ENCODE data around the gene PALLD. TPM values are rescaled to one million over a fixed set of nuclear protein-coding genes. Genes with fewer than 3 reads are reported as not detected.

The PALLD gene
- total and polyA plus RNA-seq, 2 donors = 441 to 760 TPM

- Histone ChIP-seq H3K27ac (ENCODE audit: low read depth) (no peak overlapping the region), H3K36me3 (ENCODE audit: insufficient read depth) (no peaks in the 10 kb centered on the region), H3K4me1 (ENCODE audit: insufficient read depth) (no peaks in the 10 kb centered on the region), H3K4me3 (ENCODE audit: low read depth, low read length) (no peak overlapping the region)
- WGBS = 84% methylated on average over 4 of the region's 4 CpGs
- DNase-seq (ENCODE audit: extremely low spot score) = no peak
Measured at GRCh38 chr4:168609369-168609768, 112.5 kb downstream of the PALLD start.

- no peak for DNase-seq (ENCODE audit: extremely low spot score)
- WGBS = 61% methylated on average over 6 of the region's 6 CpGs
- Histone ChIP-seq H3K4me1 (ENCODE audit: insufficient read depth) (no peaks in the 10 kb centered on the region), H3K27ac (ENCODE audit: low read depth) (no peak overlapping the region), H3K4me3 (ENCODE audit: low read depth, low read length) (no peak overlapping the region), H3K36me3 (ENCODE audit: insufficient read depth) (no peaks in the 10 kb centered on the region)
Measured at GRCh38 chr4:168610911-168611530, 114.2 kb downstream of the PALLD start.

DNA sequence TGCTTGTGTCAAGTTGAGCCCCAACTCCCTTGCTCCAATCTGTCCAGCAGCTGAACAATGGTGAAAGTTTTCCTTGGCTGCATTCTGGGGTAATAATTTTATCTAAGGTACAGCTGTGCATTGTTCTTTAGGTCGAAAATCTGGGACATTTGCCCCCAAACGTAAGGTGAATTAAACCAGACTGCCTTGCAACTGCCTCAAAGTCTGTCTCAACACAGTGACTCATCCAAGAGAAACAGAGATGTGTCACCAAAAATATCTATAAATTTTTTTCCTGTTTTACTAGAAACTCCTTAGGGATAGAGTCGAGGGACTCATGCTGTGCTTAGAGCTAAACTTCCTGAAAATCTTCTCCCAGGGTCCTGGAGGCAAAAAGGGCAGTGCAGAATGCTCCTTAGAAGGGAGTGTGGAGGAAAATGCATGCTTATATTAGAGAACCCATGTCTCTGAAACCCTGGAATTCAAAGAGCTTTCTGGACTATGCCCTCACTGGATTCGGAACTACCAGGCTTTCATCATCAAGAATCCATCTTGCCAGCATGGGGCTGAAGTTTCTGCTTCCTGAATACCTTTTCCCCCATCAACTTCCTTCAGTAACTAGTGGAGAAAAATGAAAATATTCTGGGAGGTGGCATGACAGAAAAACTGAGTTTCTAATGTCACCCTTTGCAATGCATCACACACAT is 115.7 kb downstream of the PALLD start:
- Histone ChIP-seq H3K4me1 (ENCODE audit: insufficient read depth) (no peaks in the 10 kb centered on the region), H3K4me3 (ENCODE audit: low read depth, low read length) (no peak overlapping the region), H3K27ac (ENCODE audit: low read depth) (no peak overlapping the region), H3K36me3 (ENCODE audit: insufficient read depth) (no peaks in the 10 kb centered on the region)
- 57% methylated on average over 4 of the region's 4 CpGs for WGBS
- DNase-seq (ENCODE audit: extremely low spot score) = no peak

DNA sequence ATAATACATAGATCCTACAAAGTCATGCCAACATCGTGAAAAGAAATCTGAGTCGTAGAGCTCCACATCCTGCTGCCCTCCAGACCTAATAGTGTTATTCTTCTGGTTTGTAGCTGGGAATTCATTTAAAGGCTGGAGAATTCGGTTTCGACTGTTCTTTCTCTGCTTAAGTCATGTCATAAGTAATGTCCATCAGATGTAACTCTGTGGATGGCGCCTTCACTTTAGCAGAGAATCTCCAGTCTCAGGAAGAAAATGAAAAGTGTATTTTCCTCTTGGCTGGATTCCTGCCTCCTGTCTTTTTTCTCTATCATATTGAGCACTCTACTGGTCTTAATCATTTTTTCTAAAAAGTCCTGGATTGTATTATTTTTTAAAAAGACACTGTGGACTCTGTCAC is 117.0 kb downstream of the PALLD start:
- H3K36me3 ChIP-seq (ENCODE audit: insufficient read depth) = no peaks in the 10 kb centered on the region
- H3K27ac ChIP-seq (ENCODE audit: low read depth) = no peak overlapping the region
- no peaks in the 10 kb centered on the region for H3K4me1 ChIP-seq (ENCODE audit: insufficient read depth)
- no peak for DNase-seq (ENCODE audit: extremely low spot score)
- WGBS = 93% methylated on average over 5 of the region's 5 CpGs
- no peak overlapping the region for H3K4me3 ChIP-seq (ENCODE audit: low read depth, low read length)

GRCh38 chr4:168614281-168615057 is 117.6 kb downstream of the PALLD start:
- H3K27ac ChIP-seq (ENCODE audit: low read depth) = no peak overlapping the region
- H3K4me3 ChIP-seq (ENCODE audit: low read depth, low read length) = no peak overlapping the region
- DNase-seq (ENCODE audit: extremely low spot score) = no peak
- WGBS = 91% methylated on average over 4 of the region's 4 CpGs
- no peaks in the 10 kb centered on the region for H3K4me1 ChIP-seq (ENCODE audit: insufficient read depth)
- no peaks in the 10 kb centered on the region for H3K36me3 ChIP-seq (ENCODE audit: insufficient read depth)

GRCh38 chr4:168615294-168616065 is 118.6 kb downstream of the PALLD start:
- WGBS = 59% methylated on average over 5 of the region's 5 CpGs
- H3K36me3 ChIP-seq (ENCODE audit: insufficient read depth) = no peaks in the 10 kb centered on the region
- no peak overlapping the region for H3K27ac ChIP-seq (ENCODE audit: low read depth)
- H3K4me3 ChIP-seq (ENCODE audit: low read depth, low read length) = no peak overlapping the region
- no peaks in the 10 kb centered on the region for H3K4me1 ChIP-seq (ENCODE audit: insufficient read depth)
- DNase-seq (ENCODE audit: extremely low spot score) = no peak

GRCh38 chr4:168618577-168619265 is 121.9 kb downstream of the PALLD start:
- Histone ChIP-seq H3K27ac (ENCODE audit: low read depth) (no peak overlapping the region), H3K4me3 (ENCODE audit: low read depth, low read length) (no peak overlapping the region), H3K4me1 (ENCODE audit: insufficient read depth) (peaks cover 2% of the 10 kb centered on the region), H3K36me3 (ENCODE audit: insufficient read depth) (no peaks in the 10 kb centered on the region)
- 89% methylated on average over 8 of the region's 8 CpGs for WGBS
- no peak for DNase-seq (ENCODE audit: extremely low spot score)

DNA sequence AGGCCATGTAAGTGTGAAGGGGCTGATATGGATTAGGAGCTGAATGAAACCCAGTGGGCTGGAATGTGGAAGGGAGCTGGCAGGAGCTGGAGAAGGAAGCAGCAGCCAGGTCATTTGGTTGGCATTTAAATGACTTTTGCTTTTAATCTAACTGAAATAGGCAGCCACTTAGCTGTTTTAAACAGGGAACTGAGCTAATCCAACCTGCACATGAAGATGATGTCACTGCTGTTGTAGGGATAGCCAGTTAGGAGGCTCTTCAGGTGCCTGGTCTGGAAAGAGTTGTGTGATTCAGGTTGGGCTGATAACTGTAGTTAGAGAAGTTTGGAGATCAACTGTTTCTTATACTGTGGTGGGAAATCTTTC is 122.4 kb downstream of the PALLD start:
- Histone ChIP-seq H3K4me3 (ENCODE audit: low read depth, low read length) (no peak overlapping the region), H3K27ac (ENCODE audit: low read depth) (no peak overlapping the region), H3K36me3 (ENCODE audit: insufficient read depth) (no peaks in the 10 kb centered on the region), H3K4me1 (ENCODE audit: insufficient read depth) (peaks cover 2% of the 10 kb centered on the region)
- DNase-seq (ENCODE audit: extremely low spot score) = no peak

DNA sequence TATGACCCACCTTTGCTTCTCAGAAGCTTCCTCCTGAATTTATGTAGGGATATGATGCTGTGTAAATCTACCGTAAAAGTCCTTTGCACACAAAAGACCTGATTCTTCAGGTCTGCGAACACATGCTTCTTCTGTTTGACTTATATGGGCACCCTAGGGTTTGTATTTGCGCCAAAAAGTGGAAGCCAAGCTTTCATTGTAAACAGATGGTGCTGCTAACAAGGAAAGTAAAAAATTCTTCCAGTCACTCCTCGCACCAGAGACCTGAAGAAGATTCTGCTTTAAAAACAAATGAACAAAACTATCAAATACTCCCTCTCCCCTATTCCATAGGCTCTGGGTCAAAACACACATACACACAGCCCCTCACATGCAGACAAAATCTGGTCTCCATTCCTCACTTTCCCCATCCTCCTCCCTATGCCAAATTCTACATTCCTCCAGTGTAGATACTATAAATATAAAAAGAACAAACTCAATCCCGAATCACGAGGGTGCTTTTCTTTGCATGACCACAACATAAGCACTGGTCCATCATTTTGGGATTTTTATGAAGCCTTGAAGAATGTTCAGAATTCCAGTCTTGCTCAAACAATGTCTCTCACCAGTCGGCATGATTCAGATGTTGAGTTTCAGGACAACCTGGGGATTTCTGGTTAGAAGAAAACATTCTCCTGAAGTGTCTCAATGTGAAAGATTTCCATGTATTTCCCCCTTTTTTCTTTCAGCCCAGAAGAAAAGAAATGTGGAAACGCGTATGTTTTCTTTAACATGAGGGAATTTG is 125.1 kb downstream of the PALLD start:
- DNase-seq (ENCODE audit: extremely low spot score) = no peak
- Histone ChIP-seq H3K36me3 (ENCODE audit: insufficient read depth) (no peaks in the 10 kb centered on the region), H3K4me3 (ENCODE audit: low read depth, low read length) (no peak overlapping the region), H3K27ac (ENCODE audit: low read depth) (no peak overlapping the region), H3K4me1 (ENCODE audit: insufficient read depth) (peaks cover 2% of the 10 kb centered on the region)
- WGBS = 51% methylated on average over 9 of the region's 9 CpGs

DNA sequence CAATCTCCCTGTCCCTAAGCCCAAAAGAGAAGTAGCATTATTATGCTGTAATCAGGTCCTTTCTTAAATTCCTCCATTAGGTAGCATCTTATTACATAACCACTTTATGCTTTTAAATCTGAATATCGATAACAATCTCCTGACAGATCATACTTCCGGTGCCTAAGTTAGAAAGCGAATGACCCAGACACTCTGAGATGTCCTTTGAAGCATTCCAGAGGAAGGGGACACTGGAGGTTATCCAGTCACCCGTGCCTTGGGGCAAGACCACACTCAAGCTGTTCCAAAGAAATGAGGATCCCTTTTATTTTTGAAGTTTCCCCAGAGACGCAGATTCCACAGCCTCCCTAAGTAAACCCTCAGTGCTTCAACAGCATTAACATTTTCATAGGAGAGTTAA is 125.7 kb downstream of the PALLD start:
- WGBS = 64% methylated on average over 5 of the region's 5 CpGs

GRCh38 chr4:168623011-168623410 is 126.2 kb downstream of the PALLD start:
- Histone ChIP-seq H3K4me3 (ENCODE audit: low read depth, low read length) (no peak overlapping the region), H3K4me1 (ENCODE audit: insufficient read depth) (peaks cover 2% of the 10 kb centered on the region), H3K36me3 (ENCODE audit: insufficient read depth) (no peaks in the 10 kb centered on the region), H3K27ac (ENCODE audit: low read depth) (no peak overlapping the region)
- no peak for DNase-seq (ENCODE audit: extremely low spot score)

More for the DNA sequence above, 125.7 kb downstream of the PALLD start:
- Histone ChIP-seq H3K4me1 (ENCODE audit: insufficient read depth) (peaks cover 2% of the 10 kb centered on the region), H3K4me3 (ENCODE audit: low read depth, low read length) (no peak overlapping the region), H3K27ac (ENCODE audit: low read depth) (no peak overlapping the region), H3K36me3 (ENCODE audit: insufficient read depth) (no peaks in the 10 kb centered on the region)
- DNase-seq (ENCODE audit: extremely low spot score) = no peak

GRCh38 chr4:168623484-168623883 is 126.6 kb downstream of the PALLD start:
- no peak overlapping the region for H3K27ac ChIP-seq (ENCODE audit: low read depth)
- no peak overlapping the region for H3K4me3 ChIP-seq (ENCODE audit: low read depth, low read length)
- no peak for DNase-seq (ENCODE audit: extremely low spot score)
- H3K36me3 ChIP-seq (ENCODE audit: insufficient read depth) = no peaks in the 10 kb centered on the region
- peaks cover 2% of the 10 kb centered on the region for H3K4me1 ChIP-seq (ENCODE audit: insufficient read depth)
- 98% methylated on average over 5 of the region's 5 CpGs for WGBS

Measured in urinary bladder (tissue), 4 donors.